ENCODE data around the gene TFAP2C.

GRCh38 chr20:56587307-56588041 lies 41.6 kb upstream of the TFAP2C start:
- TF ChIP-seq, protein P1, sequence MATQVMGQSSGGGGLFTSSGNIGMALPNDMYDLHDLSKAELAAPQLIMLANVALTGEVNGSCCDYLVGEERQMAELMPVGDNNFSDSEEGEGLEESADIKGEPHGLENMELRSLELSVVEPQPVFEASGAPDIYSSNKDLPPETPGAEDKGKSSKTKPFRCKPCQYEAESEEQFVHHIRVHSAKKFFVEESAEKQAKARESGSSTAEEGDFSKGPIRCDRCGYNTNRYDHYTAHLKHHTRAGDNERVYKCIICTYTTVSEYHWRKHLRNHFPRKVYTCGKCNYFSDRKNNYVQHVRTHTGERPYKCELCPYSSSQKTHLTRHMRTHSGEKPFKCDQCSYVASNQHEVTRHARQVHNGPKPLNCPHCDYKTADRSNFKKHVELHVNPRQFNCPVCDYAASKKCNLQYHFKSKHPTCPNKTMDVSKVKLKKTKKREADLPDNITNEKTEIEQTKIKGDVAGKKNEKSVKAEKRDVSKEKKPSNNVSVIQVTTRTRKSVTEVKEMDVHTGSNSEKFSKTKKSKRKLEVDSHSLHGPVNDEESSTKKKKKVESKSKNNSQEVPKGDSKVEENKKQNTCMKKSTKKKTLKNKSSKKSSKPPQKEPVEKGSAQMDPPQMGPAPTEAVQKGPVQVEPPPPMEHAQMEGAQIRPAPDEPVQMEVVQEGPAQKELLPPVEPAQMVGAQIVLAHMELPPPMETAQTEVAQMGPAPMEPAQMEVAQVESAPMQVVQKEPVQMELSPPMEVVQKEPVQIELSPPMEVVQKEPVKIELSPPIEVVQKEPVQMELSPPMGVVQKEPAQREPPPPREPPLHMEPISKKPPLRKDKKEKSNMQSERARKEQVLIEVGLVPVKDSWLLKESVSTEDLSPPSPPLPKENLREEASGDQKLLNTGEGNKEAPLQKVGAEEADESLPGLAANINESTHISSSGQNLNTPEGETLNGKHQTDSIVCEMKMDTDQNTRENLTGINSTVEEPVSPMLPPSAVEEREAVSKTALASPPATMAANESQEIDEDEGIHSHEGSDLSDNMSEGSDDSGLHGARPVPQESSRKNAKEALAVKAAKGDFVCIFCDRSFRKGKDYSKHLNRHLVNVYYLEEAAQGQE (IDR thresholded peaks at IDR 0.05; ENCODE audit: low read depth) = no peak
- no peak for TF ChIP-seq EZH2 (IDR thresholded peaks at IDR 0.05)
- no peak for TF ChIP-seq CTCF (IDR thresholded peaks at IDR 0.05 in 2 of 3, conservative IDR thresholded peaks at IDR 0.05 in 1 of 3; ENCODE audit: borderline replicate concordance in 1 of 3, insufficient read depth in 1 of 3, low read depth in 2 of 3, low read length in 2 of 3)
- no peak for TF ChIP-seq SRF (IDR thresholded peaks at IDR 0.05; ENCODE audit: low read depth)
